ENCODE results near the gene FAM107A. TPM values are rescaled to one million over a fixed set of nuclear protein-coding genes. Genes with fewer than 3 reads are reported as not detected.

Gene FAM107A
- total RNA-seq, 6 experiments from 2014 or later, result 0.33 to 3.6 (median 1.6) TPM

- peak overlapping the region; percentile 51 to 99 (median 95) for H3K27ac ChIP-seq
These were observed 55.9 kb downstream of the FAM107A start for GRCh38 chr3:58521336-58521670.

GRCh38 chr3:58520403-58521335, 56.5 kb downstream of the FAM107A start:
- intact Hi-C loops (cut with DNase I), result no loop called here
- no peaks in the 10 kb centered on the region for H3K9me3 ChIP-seq
- no peak overlapping the region for H3K4me3 ChIP-seq
- ATAC-seq, result peak; percentile 24 to 70 (median 56)
- peak overlapping the region; percentile 51 to 99 (median 95) for H3K27ac ChIP-seq
- peaks cover 0 to 82% (median 39%) of the 10 kb centered on the region in 4 donors for H3K4me1 ChIP-seq
- no peaks in the 10 kb centered on the region for H3K27me3 ChIP-seq
- TF ChIP-seq CTCF (IDR thresholded peaks at IDR 0.05) (peak in 1 of 4 donors; percentile 30), POLR2A (IDR thresholded peaks at IDR 0.05) (no peak)
- 23% methylated on average over 3 of the region's 8 CpGs for WGBS (ENCODE audit: insufficient coverage, low coverage, low lambda C conversion rate, missing lambda C conversion rate)
- DNase-seq, result peak in 2 of 3 donors; percentile 82 to 88
- peaks cover 0 to 46% (median 20%) of the 10 kb centered on the region in 4 donors for H3K36me3 ChIP-seq

More at GRCh38 chr3:58521336-58521670, 55.9 kb downstream of the FAM107A start:
- no peak for TF ChIP-seq CTCF (IDR thresholded peaks at IDR 0.05)
- TF ChIP-seq POLR2A (IDR thresholded peaks at IDR 0.05), result no peak
- no peaks in the 10 kb centered on the region for H3K27me3 ChIP-seq
- no peak overlapping the region for H3K4me3 ChIP-seq
- DNase-seq (no peak), ATAC-seq (no peak)
- intact Hi-C loops (cut with DNase I), result no loop called here
- H3K36me3 ChIP-seq, result peaks cover 0 to 43% (median 17%) of the 10 kb centered on the region in 4 donors
- H3K9me3 ChIP-seq, result no peaks in the 10 kb centered on the region
- 80% methylated on average over 1 of the region's 3 CpGs for WGBS (ENCODE audit: insufficient coverage, low coverage, low lambda C conversion rate, missing lambda C conversion rate)
- peaks cover 0 to 86% (median 42%) of the 10 kb centered on the region in 4 donors for H3K4me1 ChIP-seq

GRCh38 chr3:58519668-58520402, 57.4 kb downstream of the FAM107A start:
- ATAC-seq (peak; percentile 52 to 67 (median 60)), DNase-seq (peak; percentile 56 to 83 (median 83))
- intact Hi-C loops (cut with DNase I), result no loop called here

More at GRCh38 chr3:58519668-58520402, 57.4 kb downstream of the FAM107A start:
- Histone ChIP-seq H3K36me3 (peaks cover 0 to 54% (median 24%) of the 10 kb centered on the region in 4 donors), H3K4me3 (no peak overlapping the region), H3K27me3 (no peaks in the 10 kb centered on the region), H3K4me1 (peaks cover 0 to 73% (median 35%) of the 10 kb centered on the region in 4 donors), H3K27ac (peak overlapping the region; percentile 51 to 99 (median 95)), H3K9me3 (no peaks in the 10 kb centered on the region)
- TF ChIP-seq CTCF (IDR thresholded peaks at IDR 0.05), result no peak
- TF ChIP-seq POLR2A (IDR thresholded peaks at IDR 0.05), result no peak
- WGBS (ENCODE audit: insufficient coverage, low coverage, low lambda C conversion rate, missing lambda C conversion rate), result 29% methylated on average over 3 of the region's 6 CpGs
